ENCODE data around the gene RAB40C.

The RAB40C gene

DNA sequence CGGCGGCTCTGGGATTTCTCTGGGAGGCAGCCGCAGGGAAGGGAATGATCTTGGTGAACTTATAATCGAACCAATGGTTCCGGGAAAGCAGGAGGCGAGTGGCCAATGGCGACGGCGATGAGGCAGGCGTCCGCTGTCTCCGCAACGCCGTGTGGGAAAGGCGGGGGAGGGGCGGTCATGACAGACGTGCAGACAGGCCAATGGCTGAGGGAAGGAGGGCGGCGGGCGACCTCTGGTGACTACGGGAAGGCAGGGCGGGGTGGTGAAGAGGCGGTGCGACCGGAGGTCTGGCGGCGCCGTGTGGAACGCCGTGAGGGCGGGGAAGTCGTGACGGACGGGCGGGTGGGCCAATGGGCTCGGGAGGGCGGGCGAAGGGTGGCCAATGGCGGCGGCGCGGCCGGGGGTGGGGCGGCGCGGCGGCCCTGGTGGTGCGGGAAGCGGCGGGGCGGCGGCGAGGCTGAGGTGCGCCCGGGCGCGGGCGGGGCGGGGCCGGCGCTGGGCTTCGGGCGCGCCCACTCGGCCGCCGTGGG is at the start of gene RAB40C:
RAB40C (plus strand) TSS at position 409 of the 530 bp plus-strand sequence. CDS start 226 bp downstream, outside the sequence.
- peak; percentile 99 for DNase-seq

GRCh38 chr16:540645-541340 is 49.1 kb upstream of the RAB40C start:
- no peak for DNase-seq

GRCh38 chr16:543301-544164 is 46.3 kb upstream of the RAB40C start:
- no peak for DNase-seq

- DNase-seq: no peak
These were observed 45.3 kb upstream of the RAB40C start for GRCh38 chr16:544517-544916.

DNA sequence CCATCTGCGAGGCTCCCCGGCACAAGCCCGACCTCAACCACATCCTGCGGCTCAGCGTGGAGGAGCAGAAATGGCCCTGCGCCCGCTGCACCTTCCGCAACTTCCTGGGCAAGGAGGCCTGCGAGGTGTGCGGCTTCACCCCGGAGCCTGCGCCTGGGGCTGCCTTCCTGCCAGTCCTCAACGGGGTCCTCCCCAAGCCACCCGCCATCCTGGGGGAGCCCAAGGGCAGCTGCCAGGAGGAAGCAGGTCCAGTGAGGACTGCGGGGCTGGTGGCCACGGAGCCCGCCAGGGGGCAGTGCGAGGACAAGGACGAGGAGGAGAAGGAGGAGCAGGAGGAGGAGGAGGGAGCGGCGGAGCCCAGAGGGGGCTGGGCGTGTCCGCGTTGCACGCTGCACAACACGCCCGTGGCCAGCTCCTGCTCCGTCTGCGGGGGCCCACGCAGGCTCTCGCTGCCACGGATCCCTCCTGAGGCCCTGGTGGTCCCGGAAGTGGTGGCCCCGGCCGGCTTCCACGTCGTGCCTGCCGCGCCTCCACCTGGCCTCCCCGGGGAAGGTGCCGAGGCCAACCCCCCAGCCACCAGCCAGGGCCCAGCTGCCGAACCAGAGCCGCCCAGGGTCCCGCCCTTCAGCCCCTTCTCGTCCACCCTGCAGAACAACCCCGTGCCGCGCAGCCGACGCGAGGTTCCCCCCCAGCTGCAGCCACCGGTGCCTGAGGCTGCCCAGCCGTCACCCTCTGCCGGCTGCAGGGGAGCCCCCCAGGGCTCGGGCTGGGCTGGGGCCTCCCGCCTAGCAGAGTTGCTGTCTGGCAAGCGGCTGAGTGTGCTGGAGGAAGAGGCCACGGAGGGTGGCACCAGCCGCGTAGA is 42.7 kb upstream of the RAB40C start:
- DNase-seq: peak; percentile 76

DNA sequence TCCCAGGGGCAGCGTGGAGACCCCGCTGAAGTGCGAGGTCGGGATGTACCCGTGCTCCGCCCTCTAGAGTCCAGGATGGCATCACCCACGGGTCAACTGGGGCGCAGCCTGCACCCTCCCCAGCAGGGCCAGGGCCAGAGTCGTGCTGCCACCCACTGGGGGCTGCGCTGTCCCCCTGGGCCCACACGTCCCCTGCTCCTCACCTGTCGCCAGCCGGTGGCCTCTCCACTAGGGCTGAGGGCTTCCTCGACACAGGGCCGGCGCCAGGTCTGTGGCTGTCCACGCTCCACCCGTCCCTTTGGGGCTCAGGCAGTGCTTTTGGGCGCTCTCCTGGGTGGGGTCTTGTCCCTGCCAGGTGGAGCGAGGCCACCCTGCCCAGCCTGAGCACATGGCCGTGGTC is 41.3 kb upstream of the RAB40C start:
- no peak for DNase-seq

- DNase-seq: no peak
These were observed 40.2 kb upstream of the RAB40C start for GRCh38 chr16:549544-550263.

DNA sequence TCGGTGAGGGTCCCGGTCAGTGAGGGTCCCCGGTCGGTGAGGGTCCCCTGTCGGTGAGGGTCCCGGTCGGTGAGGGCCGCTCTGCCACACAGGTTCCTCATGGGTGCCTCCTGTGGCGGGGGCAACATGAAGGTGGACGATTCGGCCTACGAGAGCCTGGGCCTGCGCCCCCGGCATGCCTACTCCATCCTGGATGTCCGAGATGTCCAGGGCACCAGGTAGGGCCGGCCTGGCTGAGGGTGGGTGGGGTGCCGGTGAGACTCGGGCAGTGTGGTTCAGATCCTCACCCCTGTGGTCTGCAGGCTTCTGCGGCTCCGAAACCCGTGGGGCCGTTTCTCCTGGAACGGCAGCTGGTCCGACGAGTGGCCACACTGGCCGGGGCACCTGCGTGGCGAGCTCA is 38.7 kb upstream of the RAB40C start:
- DNase-seq: no peak

DNA sequence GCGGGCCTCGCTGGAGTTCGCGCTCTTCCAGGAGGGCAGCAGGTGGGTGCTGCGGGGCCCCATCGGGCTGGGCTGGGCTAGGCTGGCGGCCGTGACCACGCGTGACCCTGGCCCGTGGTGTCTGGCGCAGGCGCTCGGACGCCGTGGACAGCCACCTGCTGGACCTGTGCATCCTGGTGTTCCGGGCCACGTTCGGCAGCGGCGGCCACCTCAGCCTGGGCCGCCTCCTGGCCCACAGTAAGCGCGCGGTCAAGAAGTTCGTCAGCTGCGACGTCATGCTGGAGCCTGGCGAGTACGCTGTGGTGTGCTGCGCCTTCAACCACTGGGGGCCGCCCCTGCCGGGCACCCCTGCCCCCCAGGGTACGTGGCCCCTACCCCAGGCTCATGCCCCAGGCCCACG is 37.7 kb upstream of the RAB40C start:
- DNase-seq: no peak

- no peak for DNase-seq
These were observed 36.1 kb upstream of the RAB40C start for GRCh38 chr16:553601-554296.

- DNase-seq: no peak
These were observed 35.6 kb upstream of the RAB40C start for GRCh38 chr16:554297-554621.

GRCh38 chr16:554640-555365 is 35.1 kb upstream of the RAB40C start:
- no peak for DNase-seq

DNA sequence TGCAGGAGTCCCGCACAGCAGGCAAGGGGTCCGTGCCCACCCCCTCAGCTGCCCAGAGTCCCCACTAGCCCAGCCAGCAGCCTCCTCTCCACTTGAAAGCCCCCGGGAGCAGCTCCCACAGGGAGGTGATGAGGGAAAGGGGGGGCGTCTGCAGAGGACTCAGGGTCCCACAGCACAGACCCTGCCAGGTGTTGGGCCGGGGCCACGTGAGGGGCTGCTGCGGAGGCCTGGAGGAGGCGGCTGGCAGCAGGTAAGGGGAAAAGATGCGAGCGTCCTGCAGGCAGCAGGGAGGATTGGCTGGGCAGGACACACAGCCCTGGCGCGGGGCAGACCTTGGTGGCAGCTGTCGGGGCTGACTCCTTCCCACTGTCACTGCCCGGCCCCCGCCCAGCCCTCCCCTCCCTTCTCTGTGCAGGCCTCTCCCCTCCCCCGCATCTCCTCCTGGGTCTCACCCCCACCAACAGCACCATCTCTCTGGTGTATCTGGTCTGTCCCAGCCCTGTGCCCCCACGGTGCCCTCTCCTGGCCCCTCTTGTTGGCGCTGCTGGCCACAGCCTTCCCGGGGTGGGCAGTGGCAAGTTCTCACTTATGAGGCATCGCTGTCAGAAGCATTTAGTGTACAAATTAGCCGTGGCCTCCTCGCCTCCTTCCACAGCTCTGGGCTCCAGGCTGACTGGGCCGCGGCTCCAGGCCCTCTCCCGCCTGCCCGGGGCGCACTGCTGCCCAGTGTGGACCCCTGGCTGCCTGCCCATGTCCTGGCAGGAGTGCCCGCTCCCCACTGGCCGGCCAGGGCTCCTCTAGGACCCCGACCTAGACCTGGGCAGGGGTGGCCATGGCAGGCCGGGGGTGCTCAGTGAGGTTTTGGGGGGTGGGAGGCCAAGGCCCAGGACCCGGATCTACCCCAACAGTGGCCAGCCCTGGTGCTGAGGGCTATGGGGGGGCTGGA is 34.1 kb upstream of the RAB40C start:
- no peak for DNase-seq

GRCh38 chr16:556474-557173 is 33.2 kb upstream of the RAB40C start:
- DNase-seq: no peak

DNA sequence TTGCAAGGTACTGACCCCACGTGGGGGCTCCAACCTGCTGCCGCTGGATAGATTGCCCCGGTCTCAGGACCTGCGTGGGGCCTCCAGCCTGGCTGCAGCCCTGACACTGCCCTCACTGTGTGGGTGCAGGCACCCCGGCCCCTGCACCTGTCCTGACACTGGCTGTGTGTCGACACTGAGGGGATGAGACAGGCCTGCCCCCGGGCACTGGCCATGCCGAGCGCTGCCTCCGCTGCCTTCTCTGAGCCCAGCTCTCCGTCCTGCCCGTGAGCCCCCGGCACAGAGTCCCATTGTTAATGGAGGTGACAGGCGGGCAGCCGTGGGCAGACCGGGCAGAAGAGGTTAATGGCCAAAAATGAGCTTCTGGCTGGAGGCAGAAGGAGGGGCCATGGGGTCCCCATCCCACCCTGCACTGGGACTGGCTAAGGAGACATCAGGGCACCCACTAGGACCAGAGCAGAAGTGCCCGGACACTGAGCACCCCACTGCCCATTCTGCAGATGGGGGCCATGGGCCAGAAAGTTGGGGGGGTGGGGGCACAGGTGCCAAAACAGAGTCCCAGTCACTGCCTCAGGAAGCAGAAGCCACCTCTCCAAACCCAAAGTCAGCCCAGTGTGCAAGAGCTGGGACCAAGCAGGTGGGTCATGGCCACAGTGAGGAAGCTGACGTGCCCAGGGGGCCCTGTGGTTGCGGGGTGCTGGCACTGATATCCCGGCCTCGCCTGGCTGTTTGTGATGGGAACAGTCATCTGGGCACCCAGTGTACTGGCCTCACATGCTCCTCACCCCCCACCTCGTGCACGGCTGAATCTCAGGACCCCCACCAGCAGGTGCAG is 32.2 kb upstream of the RAB40C start:
- no peak for DNase-seq

GRCh38 chr16:558298-559020 is 31.4 kb upstream of the RAB40C start:
- DNase-seq: no peak

GRCh38 chr16:559021-559380 is 30.9 kb upstream of the RAB40C start:
- no peak for DNase-seq

Data from activated CD8-positive, alpha-beta memory T cell treated with anti-CD3 and anti-CD28 coated beads, Interleukin-2, amount 50 U/mL, for 48 hours (primary cell).